Stimulated activated CD8-positive, alpha-beta memory T cell treated with anti-CD3 and anti-CD28 coated beads, Interleukin-2, amount 100 ng/mL, for 1 hour (primary cell): ENCODE measurements around the gene DSTN.

Source experiments
- DNase-seq, 2 donors: peaks; one replicate each; pipeline ENCODE4 v3.0.0-alpha.2; 2020; ENCODE audit warnings: low read depth in 2 of 2

DSTN gene

DNA sequence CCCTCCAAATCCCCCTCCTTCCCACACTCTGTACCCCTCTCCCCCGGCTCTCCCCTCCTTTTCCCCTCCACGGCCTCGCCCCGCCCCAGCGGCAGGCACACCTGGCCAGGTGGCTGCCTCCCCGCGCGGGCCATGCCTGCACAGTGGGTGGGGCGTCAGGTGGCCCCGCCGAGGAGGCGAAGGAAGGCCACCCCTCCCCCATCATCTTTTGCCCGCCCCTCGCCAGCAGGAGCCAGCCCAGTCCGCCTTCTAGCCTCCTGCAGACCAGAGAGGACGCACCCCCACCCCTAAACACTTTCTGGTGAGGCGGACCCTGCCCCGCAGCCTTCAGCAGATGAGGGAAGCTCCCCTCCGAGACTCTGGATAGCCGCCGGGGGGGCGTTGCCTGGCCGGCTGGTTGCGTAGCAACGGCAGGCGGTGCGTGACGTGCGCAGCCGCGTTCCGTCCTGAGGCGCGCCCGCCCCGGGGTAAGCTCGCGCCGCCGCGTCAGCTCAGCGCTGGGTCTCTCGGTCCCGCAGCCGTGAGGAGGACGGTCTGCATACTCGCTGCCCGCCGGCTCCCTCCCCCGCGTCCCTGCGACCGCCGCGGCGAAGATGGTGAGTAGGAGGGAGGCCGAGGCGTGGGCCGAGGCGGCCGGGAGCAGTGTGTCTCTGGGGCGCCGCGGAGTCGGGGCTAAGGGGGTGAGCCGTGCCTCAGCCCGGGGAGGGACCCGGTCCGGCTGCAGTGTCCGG is at the start of gene DSTN:
TSS of gene DSTN (plus strand) at position 460 of the 731 bp plus-strand sequence. CDS start at position 594, 134 bp downstream.
- peak; percentile 77 for DNase-seq

DNA sequence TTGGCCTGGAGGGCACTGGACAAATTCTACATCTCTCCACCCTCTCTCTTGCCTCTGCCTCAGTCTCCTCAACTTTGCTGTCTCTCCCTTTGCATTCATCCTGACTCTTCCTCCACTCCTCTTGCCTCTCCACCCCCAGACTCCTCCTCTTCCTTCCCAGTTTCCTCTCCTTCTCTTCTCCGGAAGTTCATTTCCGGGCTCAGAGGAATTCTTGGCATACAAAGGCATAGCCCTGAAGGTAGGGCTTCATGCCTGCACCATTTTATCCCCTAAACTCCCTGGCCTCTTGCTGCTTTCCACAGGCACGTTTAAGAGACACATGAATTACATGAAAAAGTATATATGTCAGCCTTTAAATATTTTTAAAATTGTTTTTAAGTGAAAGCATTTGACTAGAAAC is 49.3 kb upstream of the DSTN start:
- DNase-seq: no peak

DNA sequence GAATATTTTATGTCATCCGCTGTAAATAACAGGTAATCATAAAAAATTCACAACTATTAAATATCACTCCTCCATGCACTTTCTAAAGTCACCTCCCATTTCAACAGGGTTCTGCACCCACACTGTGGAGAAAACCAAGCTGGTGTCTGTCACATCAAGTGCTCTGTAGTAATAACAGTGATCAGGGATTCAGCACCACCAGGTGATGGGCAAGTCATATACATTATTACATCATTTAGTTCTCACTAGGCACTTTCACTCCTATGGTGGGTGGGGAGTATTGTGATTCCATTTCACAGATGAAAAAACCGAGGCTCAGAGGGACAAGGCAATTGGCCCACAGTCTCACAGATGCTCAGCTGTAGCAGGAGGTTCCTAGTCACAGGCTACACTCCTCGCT is 47.3 kb upstream of the DSTN start:
- no peak for DNase-seq

GRCh38 chr20:17523326-17523725 is 46.5 kb upstream of the DSTN start:
- DNase-seq: no peak

GRCh38 chr20:17524560-17524959 is 45.3 kb upstream of the DSTN start:
- no peak for DNase-seq

GRCh38 chr20:17525132-17525531 is 44.7 kb upstream of the DSTN start:
- no peak for DNase-seq

GRCh38 chr20:17525650-17526049 is 44.2 kb upstream of the DSTN start:
- DNase-seq: no peak

DNA sequence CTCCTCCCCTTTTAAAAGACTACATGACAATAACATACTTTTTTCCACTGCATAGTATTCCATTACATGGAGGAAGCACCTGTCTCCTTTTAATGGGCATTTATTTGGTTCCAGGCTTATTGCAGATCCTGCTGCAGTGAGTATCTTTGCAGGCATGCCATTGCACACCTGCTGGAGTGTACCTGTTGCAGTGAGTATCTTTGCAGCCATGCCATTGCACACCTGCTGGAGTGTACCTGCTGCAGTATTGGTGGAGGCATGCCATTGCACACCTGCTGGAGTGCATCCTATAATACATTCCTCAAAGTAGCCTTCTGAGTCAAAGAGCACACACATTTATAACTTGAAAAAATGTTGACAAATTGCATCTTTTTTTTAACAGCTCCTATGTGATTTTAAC is 40.3 kb upstream of the DSTN start:
- DNase-seq: no peak

GRCh38 chr20:17530153-17530552 is 39.7 kb upstream of the DSTN start:
- DNase-seq: no peak

GRCh38 chr20:17530716-17531664 is 38.9 kb upstream of the DSTN start, which contains the start of gene BFSP1:
BFSP1 (minus strand) TSS chr20:17531379; CDS start chr20:17531329, 50 bp downstream.
- no peak for DNase-seq

- DNase-seq: no peak
Observed at GRCh38 chr20:17531665-17532025, 38.2 kb upstream of the DSTN start.

DNA sequence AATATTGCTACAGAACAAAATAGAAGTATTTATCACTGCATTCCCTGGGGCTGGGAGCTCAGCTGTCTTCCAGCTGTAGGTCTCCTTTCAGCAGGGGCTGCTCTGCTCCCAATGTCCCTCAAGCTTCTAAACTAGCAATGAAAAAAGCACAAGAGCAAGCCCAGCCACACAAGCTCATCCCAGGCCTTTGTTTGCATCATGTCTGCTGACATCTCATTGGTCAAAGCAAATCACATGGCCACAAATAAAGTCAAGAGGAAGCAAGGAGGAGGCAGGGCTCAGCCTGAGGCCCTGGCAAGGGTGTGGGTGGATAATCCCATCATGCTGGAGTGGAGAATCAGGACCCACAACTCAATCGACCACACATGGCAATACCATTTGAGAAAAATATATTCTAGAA is 36.5 kb upstream of the DSTN start:
- no peak for DNase-seq

- no peak for DNase-seq
Observed at GRCh38 chr20:17534077-17534476, 35.8 kb upstream of the DSTN start.

- peak; percentile 22 to 36 for DNase-seq
Observed at GRCh38 chr20:17536944-17537444, 32.9 kb upstream of the DSTN start.

- DNase-seq: no peak
Observed at GRCh38 chr20:17537959-17538358, 31.9 kb upstream of the DSTN start.

GRCh38 chr20:17538517-17539170 is 31.2 kb upstream of the DSTN start:
- DNase-seq: no peak

- DNase-seq: no peak
Observed at GRCh38 chr20:17541596-17541995, 28.3 kb upstream of the DSTN start.

GRCh38 chr20:17541996-17542395 is 27.9 kb upstream of the DSTN start:
- DNase-seq: no peak

DNA sequence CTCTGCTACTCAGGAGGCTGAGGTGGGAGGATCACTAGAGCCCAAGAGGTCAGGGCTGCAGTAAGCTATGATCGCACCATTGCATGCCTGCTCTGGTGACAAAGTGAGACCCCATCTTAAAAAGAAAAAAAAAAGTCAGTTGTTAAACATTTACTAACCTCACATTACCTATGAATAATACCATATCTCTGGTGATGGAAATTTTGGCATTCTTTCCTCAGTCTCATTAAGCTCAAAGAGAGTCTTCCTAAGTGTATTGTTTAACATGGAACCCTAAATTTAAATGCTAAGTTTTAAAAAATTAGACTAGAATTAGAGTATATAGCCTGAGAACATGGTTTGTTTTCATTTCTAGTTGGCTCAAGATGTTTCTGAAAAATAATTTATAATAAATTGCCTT is 27.4 kb upstream of the DSTN start:
- no peak for DNase-seq

- no peak for DNase-seq
Observed at GRCh38 chr20:17542993-17543412, 26.9 kb upstream of the DSTN start.

GRCh38 chr20:17543531-17544131 is 26.2 kb upstream of the DSTN start:
- DNase-seq: no peak

GRCh38 chr20:17545127-17545526 is 24.7 kb upstream of the DSTN start:
- DNase-seq: no peak
